Nephron (organoid): ENCODE data around the gene STKLD1.

Experiments
- H3K27ac Mint-ChIP-seq, 3 experiments: 2 replicates each; pipeline ENCODE4 v1.8.0; 2020; ENCODE audit warnings: mixed read lengths in 3 of 3, mild to moderate bottlenecking in 2 of 3, moderate library complexity in 1 of 3
- H3K27me3 Mint-ChIP-seq: 2 replicates; pipeline ENCODE4 v1.8.0; 2021; ENCODE audit warnings: low read depth, mild to moderate bottlenecking, moderate library complexity, mixed read lengths
- H3K36me3 Mint-ChIP-seq: 2 replicates; pipeline ENCODE4 v1.8.0; 2020; ENCODE audit warnings: low read depth, mixed read lengths
- H3K4me1 Mint-ChIP-seq: 2 replicates; pipeline ENCODE4 v1.8.0; 2020; ENCODE audit warnings: mixed read lengths
- H3K4me3 Mint-ChIP-seq, 3 experiments: 2 replicates each; pipeline ENCODE4 v1.8.0; 2020; ENCODE audit warnings: mild to moderate bottlenecking in 3 of 3, mixed read lengths in 3 of 3, moderate library complexity in 2 of 3
- H3K9me3 Mint-ChIP-seq: 2 replicates; pipeline ENCODE4 v1.8.0; 2020; ENCODE audit warnings: mixed read lengths
- CTCF ChIP-seq, 3 experiments: fragments of 200-600 bp; sonication (generic); IDR thresholded peaks; one replicate each; pipeline ENCODE4 v1.5.0; 2021; ENCODE audit warnings: antibody characterized with exemption in 3 of 3; ENCODE audit not compliant: unreplicated experiment in 3 of 3

STKLD1 gene

GRCh38 chr9:133404454-133405002, 28.4 kb downstream of the STKLD1 start:
- H3K27me3 Mint-ChIP-seq = no peaks in the 10 kb centered on the region
- no peak for TF ChIP-seq CTCF (IDR thresholded peaks at IDR 0.05; ENCODE audit: unreplicated experiment in 3 of 3)
- peaks cover 4% of the 10 kb centered on the region for H3K4me1 Mint-ChIP-seq
- no peaks in the 10 kb centered on the region for H3K9me3 Mint-ChIP-seq
- peaks cover 26% of the 10 kb centered on the region for H3K36me3 Mint-ChIP-seq
- H3K4me3 Mint-ChIP-seq = no peak overlapping the region
- no peak overlapping the region for H3K27ac Mint-ChIP-seq

GRCh38 chr9:133405508-133406438, 29.6 kb downstream of the STKLD1 start:
- no peaks in the 10 kb centered on the region for H3K9me3 Mint-ChIP-seq
- H3K27ac Mint-ChIP-seq = no peak overlapping the region
- H3K4me1 Mint-ChIP-seq = peaks cover 4% of the 10 kb centered on the region
- H3K4me3 Mint-ChIP-seq = no peak overlapping the region
- peaks cover 39% of the 10 kb centered on the region for H3K36me3 Mint-ChIP-seq
- H3K27me3 Mint-ChIP-seq = no peaks in the 10 kb centered on the region
- no peak for TF ChIP-seq CTCF (IDR thresholded peaks at IDR 0.05; ENCODE audit: unreplicated experiment in 3 of 3)

GRCh38 chr9:133406480-133407307, 30.5 kb downstream of the STKLD1 start:
- Mint-ChIP-seq H3K36me3 (peaks cover 45% of the 10 kb centered on the region), H3K4me1 (peaks cover 4% of the 10 kb centered on the region), H3K4me3 (no peak overlapping the region), H3K27ac (no peak overlapping the region), H3K9me3 (no peaks in the 10 kb centered on the region), H3K27me3 (no peaks in the 10 kb centered on the region)
- TF ChIP-seq CTCF (IDR thresholded peaks at IDR 0.05; ENCODE audit: unreplicated experiment in 3 of 3) = peak; percentile 85 to 88 (median 88)

GRCh38 chr9:133408042-133408441, 31.9 kb downstream of the STKLD1 start:
- Mint-ChIP-seq H3K27ac (no peak overlapping the region), H3K36me3 (peaks cover 56% of the 10 kb centered on the region), H3K4me3 (no peak overlapping the region), H3K27me3 (no peaks in the 10 kb centered on the region), H3K9me3 (no peaks in the 10 kb centered on the region), H3K4me1 (peaks cover 4% of the 10 kb centered on the region)
- no peak for TF ChIP-seq CTCF (IDR thresholded peaks at IDR 0.05; ENCODE audit: unreplicated experiment in 3 of 3)

- Mint-ChIP-seq H3K4me3 (peak overlapping the region in 2 of 3 experiments; percentile 21 to 34), H3K27ac (no peak overlapping the region), H3K9me3 (no peaks in the 10 kb centered on the region), H3K4me1 (peaks cover 6% of the 10 kb centered on the region), H3K36me3 (peaks cover 44% of the 10 kb centered on the region), H3K27me3 (no peaks in the 10 kb centered on the region)
- no peak for TF ChIP-seq CTCF (IDR thresholded peaks at IDR 0.05; ENCODE audit: unreplicated experiment in 3 of 3)
These were observed 39.0 kb downstream of the STKLD1 start for GRCh38 chr9:133415170-133415569.
